Neural cell (in vitro differentiated cells): ENCODE measurements around the gene SMARCC1. TPM values are rescaled to one million over a fixed set of nuclear protein-coding genes. Genes with fewer than 3 reads are reported as not detected.

ENCODE experiments used
- H2AFZ ChIP-seq: fragments of 200-600, 300-800 bp; sonication (generic), shearing (Covaris generic); 2 replicates; pipeline ENCODE4 v1.6.0; 2014; ENCODE audit warnings: low read depth, mild to moderate bottlenecking, antibody characterized with exemption, low read length, moderate library complexity
- H3F3A ChIP-seq: fragments of 200-600 bp; shearing (Covaris generic); 2 replicates; pipeline ENCODE4 v1.6.1; 2016; ENCODE audit warnings: mild to moderate bottlenecking, moderate library complexity, mixed read lengths, antibody characterized with exemption, low read length; ENCODE audit not compliant: insufficient read depth, poor library complexity, severe bottlenecking
- H3K27ac ChIP-seq: fragments of 200-600, 300-800 bp; sonication (generic), shearing (Covaris generic); 2 replicates; pipeline ENCODE4 v1.5.1; 2014; ENCODE audit warnings: mild to moderate bottlenecking, low read length, moderate library complexity
- H3K27me3 ChIP-seq: fragments of 300-800, 200-600 bp; sonication (generic), shearing (Covaris generic); 2 replicates; pipeline ENCODE4 v1.6.0; 2014; ENCODE audit warnings: mild to moderate bottlenecking, low read depth, low read length, moderate library complexity; ENCODE audit not compliant: insufficient read depth
- H3K36me3 ChIP-seq: fragments of 300-800, 200-600 bp; sonication (generic), shearing (Covaris generic); 2 replicates; pipeline ENCODE4 v1.5.1; 2014; ENCODE audit warnings: mild to moderate bottlenecking, antibody characterized with exemption, low read length, moderate library complexity; ENCODE audit not compliant: insufficient read depth
- H3K4me2 ChIP-seq: fragments of 300-800, 200-600 bp; sonication (generic), shearing (Covaris generic); 2 replicates; pipeline ENCODE4 v1.6.0; 2014; ENCODE audit warnings: mild to moderate bottlenecking, low read length
- H3K4me3 ChIP-seq: fragments of 300-800, 200-600 bp; sonication (generic), shearing (Covaris generic); 2 replicates; pipeline ENCODE4 v1.5.1; 2014; ENCODE audit warnings: mild to moderate bottlenecking, low read length, moderate library complexity
- H3K79me2 ChIP-seq: fragments of 200-600 bp; shearing (Covaris generic); replicated peaks from 2 replicates; pipeline ENCODE4 v1.6.0; 2014; ENCODE audit warnings: mild to moderate bottlenecking, low read length, moderate library complexity; ENCODE audit not compliant: insufficient read depth
- H3K9ac ChIP-seq: fragments of 300-800, 200-600 bp; sonication (generic), shearing (Covaris generic); 2 replicates; pipeline ENCODE4 v1.6.1; 2016; ENCODE audit warnings: mild to moderate bottlenecking, low read length, mixed read lengths
- H3K9me2 ChIP-seq: fragments of 200-600 bp; shearing (Covaris generic); 2 replicates; pipeline ENCODE4 v1.6.1; 2016; ENCODE audit warnings: mild to moderate bottlenecking, low read length, mixed read lengths; ENCODE audit not compliant: insufficient read depth
- H3K9me3 ChIP-seq: fragments of 200-600, 300-800 bp; sonication (generic), shearing (Covaris generic); 2 replicates; pipeline ENCODE4 v1.6.1; 2016; ENCODE audit warnings: mild to moderate bottlenecking, mixed run types, low read length, moderate library complexity, mixed read lengths
- H4K20me1 ChIP-seq: fragments of 200-600 bp; shearing (Covaris generic); 2 replicates; pipeline ENCODE4 v1.6.1; 2016; ENCODE audit warnings: mild to moderate bottlenecking, mixed run types; ENCODE audit not compliant: insufficient read depth
- CTCF ChIP-seq: fragments of 450-650 bp; IDR thresholded peaks from 2 replicates; pipeline ENCODE4 v1.5.1; 2014; ENCODE audit warnings: antibody characterized with exemption, mild to moderate bottlenecking, moderate library complexity; ENCODE audit not compliant: poor library complexity, severe bottlenecking
- EP300 ChIP-seq: fragments of 450-650 bp; conservative IDR thresholded peaks from 2 replicates; pipeline ENCODE4 v1.6.1; 2014; ENCODE audit warnings: antibody characterized with exemption, mild to moderate bottlenecking, moderate library complexity; ENCODE audit not compliant: poor library complexity, severe bottlenecking
- EZH2 ChIP-seq: fragments of 200-600, 300-800 bp; shearing (Covaris generic), sonication (generic); IDR thresholded peaks from 2 replicates; pipeline ENCODE4 v1.6.1; 2014; ENCODE audit warnings: antibody characterized with exemption, low read length, borderline replicate concordance, mild to moderate bottlenecking; ENCODE audit not compliant: insufficient read depth, poor library complexity, severe bottlenecking
- MXI1 ChIP-seq: fragments of 450-650 bp; conservative IDR thresholded peaks from 2 replicates; pipeline ENCODE4 v1.6.1; 2014; ENCODE audit warnings: antibody characterized with exemption, mild to moderate bottlenecking; ENCODE audit not compliant: poor library complexity, severe bottlenecking
- POLR2AphosphoS5 ChIP-seq: IDR thresholded peaks from 2 replicates; pipeline ENCODE4 v1.6.1; 2012
- RAD21 ChIP-seq: fragments of 450-650 bp; conservative IDR thresholded peaks from 2 replicates; pipeline ENCODE4 v1.6.1; 2014; ENCODE audit warnings: antibody characterized with exemption, mild to moderate bottlenecking, moderate library complexity
- REST ChIP-seq: IDR thresholded peaks from 2 replicates; pipeline ENCODE4 v1.6.1; 2012; ENCODE audit warnings: borderline replicate concordance
- SMC3 ChIP-seq: fragments of 450-650 bp; conservative IDR thresholded peaks from 2 replicates; pipeline ENCODE4 v1.6.1; 2014; ENCODE audit warnings: antibody characterized with exemption, mild to moderate bottlenecking, moderate library complexity; ENCODE audit not compliant: poor library complexity
- TAF1 ChIP-seq: IDR thresholded peaks from 2 replicates; pipeline ENCODE4 v1.6.1; 2012; ENCODE audit warnings: low read depth
- polyA plus RNA-seq: library from polyadenylated mRNA; depleted of rRNA; stranded (reverse); fragments of >200 nt; gene quantifications from 2 replicates; pipeline ENCODE4 v1.2.3, GENCODE V29; 2014

Gene SMARCC1
- polyA plus RNA-seq, 1 donor from 2014 or later: 29.4 TPM

- no peaks in the 10 kb centered on the region for H3K79me2 ChIP-seq
- peaks cover 4% of the 10 kb centered on the region for H3K36me3 ChIP-seq
- no peaks in the 10 kb centered on the region for H3F3A ChIP-seq
- H3K9me2 ChIP-seq: no peaks in the 10 kb centered on the region
- no peak overlapping the region for H3K27ac ChIP-seq
- H3K4me3 ChIP-seq: no peak overlapping the region
- no peak overlapping the region for H3K9ac ChIP-seq
- H2AFZ ChIP-seq: no peak overlapping the region
- no peaks in the 10 kb centered on the region for H3K27me3 ChIP-seq
- no peak overlapping the region for H3K4me2 ChIP-seq
- H3K9me3 ChIP-seq: no peaks in the 10 kb centered on the region
- TF ChIP-seq REST: no peak
- TF ChIP-seq TAF1: no peak
- TF ChIP-seq EP300: no peak
- TF ChIP-seq EZH2: no peak
- TF ChIP-seq MXI1: no peak
- TF ChIP-seq RAD21: no peak
- no peak for TF ChIP-seq CTCF
- no peaks in the 10 kb centered on the region for H4K20me1 ChIP-seq
These were observed 115.6 kb downstream of the SMARCC1 start for GRCh38 chr3:47666118-47666517.

GRCh38 chr3:47664519-47664918 is 117.2 kb downstream of the SMARCC1 start:
- Histone ChIP-seq H3K9ac (no peak overlapping the region), H3K4me3 (no peak overlapping the region), H3K4me2 (no peak overlapping the region), H2AFZ (no peak overlapping the region), H3K9me2 (no peaks in the 10 kb centered on the region), H3K27ac (no peak overlapping the region), H3K27me3 (no peaks in the 10 kb centered on the region), H3F3A (no peaks in the 10 kb centered on the region), H3K9me3 (no peaks in the 10 kb centered on the region), H4K20me1 (no peaks in the 10 kb centered on the region), H3K79me2 (no peaks in the 10 kb centered on the region), H3K36me3 (peaks cover 6% of the 10 kb centered on the region)
- TF ChIP-seq RAD21: no peak
- no peak for TF ChIP-seq POLR2AphosphoS5
- no peak for TF ChIP-seq CTCF
- TF ChIP-seq REST: no peak
- no peak for TF ChIP-seq MXI1
- TF ChIP-seq EZH2: no peak
- TF ChIP-seq EP300: no peak
- no peak for TF ChIP-seq SMC3
- TF ChIP-seq TAF1: no peak
